Thoracic aorta (tissue), 2 donors: ENCODE measurements around the gene DYDC1. TPM values are rescaled to one million over a fixed set of nuclear protein-coding genes. Genes with fewer than 3 reads are reported as not detected.
"Not testable (repeated sequence)": the region's sequence is repeated elsewhere in the genome, so short reads cannot be mapped to it uniquely, and the experiment has no call there.

ENCODE experiments used
- ATAC-seq: fragments of 150-250 bp; one replicate; pipeline ENCODE4 v1.8.0; 2017; ENCODE audit warnings: low read depth; ENCODE audit not compliant: insufficient number of reproducible peaks, low FRiP score
- DNase-seq: peaks from one replicate; pipeline ENCODE4 v3.0.0-alpha.2; 2020; ENCODE audit warnings: low spot score
- H3K27ac ChIP-seq, 2 donors: fragments of 200-600 bp; sonication (generic); 1 replicate in 1 of 2; 2 replicates in 1 of 2; pipeline ENCODE4 v1.5.1; 2016; ENCODE audit warnings: mild to moderate bottlenecking in 2 of 2, moderate library complexity in 2 of 2
- H3K27me3 ChIP-seq: fragments of 200-600 bp; sonication (generic); replicated peaks from 2 replicates; pipeline ENCODE4 v1.6.0; 2016; ENCODE audit warnings: mild to moderate bottlenecking; ENCODE audit not compliant: insufficient read depth
- H3K36me3 ChIP-seq: fragments of 200-600 bp; sonication (generic); one replicate; pipeline ENCODE4 v1.5.1; 2016
- H3K4me1 ChIP-seq, 2 donors: fragments of 200-600 bp; sonication (generic); 1 replicate in 1 of 2; 2 replicates in 1 of 2; pipeline versions ENCODE4 v1.5.1 to v1.6.0; 2016; ENCODE audit warnings: low read depth in 2 of 2, mild to moderate bottlenecking in 1 of 2; ENCODE audit not compliant: control insufficient read depth in 1 of 2
- H3K4me3 ChIP-seq: fragments of 200-600 bp; sonication (generic); 2 replicates; pipeline ENCODE4 v1.5.1; 2016; ENCODE audit warnings: mild to moderate bottlenecking
- H3K9me3 ChIP-seq: fragments of 200-600 bp; sonication (generic); 2 replicates; pipeline ENCODE4 v1.5.1; 2016
- total RNA-seq, 2 donors: library from RNA; depleted of rRNA; stranded (reverse); fragments of >200 nt; gene quantifications; one replicate each; pipeline versions ENCODE4 v1.1.0 to v1.2.3, GENCODE V29; 2016
- TF ChIP-seq, protein P1 (sequence below): fragments of 200-600 bp; sonication (generic); IDR thresholded peaks from one replicate; pipeline ENCODE4 v1.5.1; 2019; ENCODE audit warnings: antibody characterized with exemption

Gene DYDC1
- total RNA-seq, 2 donors from 2014 or later, result not detected

GRCh38 chr10:80313523-80313922 is 43.0 kb downstream of the DYDC1 start:
- DNase-seq (no peak), ATAC-seq (no peak)
- TF ChIP-seq, protein P1, sequence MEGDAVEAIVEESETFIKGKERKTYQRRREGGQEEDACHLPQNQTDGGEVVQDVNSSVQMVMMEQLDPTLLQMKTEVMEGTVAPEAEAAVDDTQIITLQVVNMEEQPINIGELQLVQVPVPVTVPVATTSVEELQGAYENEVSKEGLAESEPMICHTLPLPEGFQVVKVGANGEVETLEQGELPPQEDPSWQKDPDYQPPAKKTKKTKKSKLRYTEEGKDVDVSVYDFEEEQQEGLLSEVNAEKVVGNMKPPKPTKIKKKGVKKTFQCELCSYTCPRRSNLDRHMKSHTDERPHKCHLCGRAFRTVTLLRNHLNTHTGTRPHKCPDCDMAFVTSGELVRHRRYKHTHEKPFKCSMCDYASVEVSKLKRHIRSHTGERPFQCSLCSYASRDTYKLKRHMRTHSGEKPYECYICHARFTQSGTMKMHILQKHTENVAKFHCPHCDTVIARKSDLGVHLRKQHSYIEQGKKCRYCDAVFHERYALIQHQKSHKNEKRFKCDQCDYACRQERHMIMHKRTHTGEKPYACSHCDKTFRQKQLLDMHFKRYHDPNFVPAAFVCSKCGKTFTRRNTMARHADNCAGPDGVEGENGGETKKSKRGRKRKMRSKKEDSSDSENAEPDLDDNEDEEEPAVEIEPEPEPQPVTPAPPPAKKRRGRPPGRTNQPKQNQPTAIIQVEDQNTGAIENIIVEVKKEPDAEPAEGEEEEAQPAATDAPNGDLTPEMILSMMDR, result no peak
- H3K4me3 ChIP-seq, result no peak overlapping the region
- H3K27ac ChIP-seq, result no peak overlapping the region
- no peaks in the 10 kb centered on the region for H3K27me3 ChIP-seq
- H3K9me3 ChIP-seq, result no peaks in the 10 kb centered on the region
- H3K36me3 ChIP-seq, result no peaks in the 10 kb centered on the region
- H3K4me1 ChIP-seq, result no peaks in the 10 kb centered on the region

DNA sequence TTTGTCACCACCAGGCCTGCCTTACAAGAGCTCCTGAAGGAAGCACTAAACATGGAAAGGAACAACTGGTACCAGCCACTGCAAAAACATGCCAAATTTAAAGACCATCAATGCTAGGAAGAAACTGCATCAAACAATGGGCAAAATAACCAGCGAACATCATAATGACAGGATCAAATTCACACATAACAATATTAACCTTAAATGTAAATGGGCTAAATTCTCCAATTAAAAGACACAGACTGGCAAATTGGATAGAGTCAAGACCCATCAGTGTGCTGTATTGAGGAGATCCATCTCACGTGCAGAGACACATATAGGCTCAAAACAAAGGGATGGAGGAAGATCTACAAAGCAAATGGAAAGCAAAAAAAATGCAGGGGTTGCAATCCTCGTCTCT is 50.6 kb downstream of the DYDC1 start:
- not testable (repeated sequence) for ATAC-seq, H3K36me3 ChIP-seq, H3K9me3 ChIP-seq, H3K4me1 ChIP-seq, H3K4me3 ChIP-seq, H3K27me3 ChIP-seq, H3K27ac ChIP-seq, DNase-seq

DNA sequence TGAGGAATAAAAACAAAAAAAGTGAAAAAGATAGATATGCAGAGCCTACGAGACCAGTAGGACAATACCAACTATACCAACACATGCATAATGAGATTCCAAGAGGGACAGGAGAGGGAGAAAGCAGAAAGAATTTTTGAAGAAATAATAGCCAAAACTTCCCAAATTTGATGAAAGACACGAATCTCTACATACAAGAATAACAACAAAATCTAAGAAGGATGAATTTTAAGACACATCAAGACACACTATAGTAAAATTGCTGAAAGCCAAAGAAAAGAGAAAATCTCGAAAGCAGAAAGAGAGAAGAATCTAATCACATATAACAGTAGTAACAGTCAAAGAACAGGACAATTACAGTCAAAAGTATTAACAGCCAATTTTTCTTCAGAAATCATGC is 59.6 kb downstream of the DYDC1 start:
- H3K4me3 ChIP-seq, result no peak overlapping the region
- H3K27me3 ChIP-seq, result no peaks in the 10 kb centered on the region
- H3K27ac ChIP-seq, result no peak overlapping the region
- H3K4me1 ChIP-seq, result no peaks in the 10 kb centered on the region
- ATAC-seq, result no peak
- peaks cover 8% of the 10 kb centered on the region for H3K9me3 ChIP-seq
- no peaks in the 10 kb centered on the region for H3K36me3 ChIP-seq
- no peak for DNase-seq
- TF ChIP-seq, protein P1, result no peak

GRCh38 chr10:80292607-80293239 is 63.8 kb downstream of the DYDC1 start:
- DNase-seq (no peak), ATAC-seq (no peak)
- H3K4me3 ChIP-seq, result no peak overlapping the region
- no peak overlapping the region for H3K27ac ChIP-seq
- TF ChIP-seq, protein P1, result no peak
- H3K4me1 ChIP-seq, result no peaks in the 10 kb centered on the region
- no peaks in the 10 kb centered on the region for H3K9me3 ChIP-seq
- no peaks in the 10 kb centered on the region for H3K27me3 ChIP-seq
- no peaks in the 10 kb centered on the region for H3K36me3 ChIP-seq

DNA sequence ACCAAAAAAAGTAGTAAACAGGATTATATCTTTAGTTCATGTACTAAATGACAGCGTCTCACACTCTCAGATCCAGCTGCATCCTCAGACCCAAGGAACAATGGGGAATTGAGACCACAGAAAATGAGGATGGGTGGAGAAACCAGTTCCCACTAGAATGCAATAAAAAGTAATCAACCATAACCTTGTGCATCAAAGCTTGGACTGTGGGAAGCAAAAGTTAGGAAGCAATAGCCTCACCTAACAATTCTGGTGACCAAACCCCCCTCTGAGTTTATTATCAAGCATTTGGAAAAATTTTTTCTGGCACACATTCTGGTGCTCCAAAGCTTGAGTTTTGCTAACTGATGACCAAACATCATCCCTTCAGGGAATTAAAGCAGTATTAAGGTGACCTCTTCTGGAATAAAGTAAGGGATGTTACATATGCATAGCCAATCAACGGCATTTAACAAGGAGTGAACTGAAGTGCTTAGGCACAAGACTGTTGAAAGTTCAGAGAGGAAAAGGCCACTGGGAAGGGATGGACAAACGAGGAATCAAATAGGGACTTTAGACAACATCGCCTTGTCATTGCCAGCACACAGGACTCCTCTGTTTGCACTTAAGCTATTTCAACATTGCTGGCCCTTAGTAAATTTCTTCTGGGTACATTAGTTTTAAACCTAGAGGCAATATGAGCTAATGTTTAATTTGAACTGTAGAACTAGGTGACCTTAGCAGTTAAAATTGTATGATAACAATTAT is 65.9 kb downstream of the DYDC1 start:
- Histone ChIP-seq H3K27me3 (no peaks in the 10 kb centered on the region), H3K27ac (no peak overlapping the region), H3K4me3 (no peak overlapping the region), H3K4me1 (no peaks in the 10 kb centered on the region), H3K9me3 (no peaks in the 10 kb centered on the region), H3K36me3 (no peaks in the 10 kb centered on the region)
- TF ChIP-seq, protein P1, result no peak
- ATAC-seq (no peak), DNase-seq (no peak)
